T-helper 2 cell (primary cell): ENCODE results near the gene IGFBPL1.

Experiments
- DNase-seq, 5 experiments: peaks; one replicate each; pipeline versions ENCODE4 v3.0.0 to v3.0.0-alpha.2; 2012 to 2022

The IGFBPL1 gene

GRCh38 chr9:38376021-38376670 lies 48.1 kb downstream of the IGFBPL1 start:
- no peak for DNase-seq

GRCh38 chr9:38375572-38375963 lies 48.7 kb downstream of the IGFBPL1 start:
- DNase-seq: no peak

GRCh38 chr9:38374847-38375571 lies 49.2 kb downstream of the IGFBPL1 start:
- no peak for DNase-seq

GRCh38 chr9:38373679-38374078 lies 50.6 kb downstream of the IGFBPL1 start:
- DNase-seq: no peak

- no peak for DNase-seq
Observed at GRCh38 chr9:38372762-38373619, 51.3 kb downstream of the IGFBPL1 start.

GRCh38 chr9:38371495-38371894 lies 52.8 kb downstream of the IGFBPL1 start:
- peak in 1 of 5 experiments; percentile 45 for DNase-seq

- DNase-seq: no peak
Observed at GRCh38 chr9:38370176-38370575, 54.1 kb downstream of the IGFBPL1 start.

- no peak for DNase-seq
Observed at GRCh38 chr9:38368731-38369130, 55.5 kb downstream of the IGFBPL1 start.

- no peak for DNase-seq
Observed at GRCh38 chr9:38367898-38368297, 56.4 kb downstream of the IGFBPL1 start.

GRCh38 chr9:38363589-38363925 lies 60.7 kb downstream of the IGFBPL1 start:
- DNase-seq: no peak

- peak in 1 of 5 experiments; percentile 52 for DNase-seq
Observed at GRCh38 chr9:38362852-38363588, 61.2 kb downstream of the IGFBPL1 start.

GRCh38 chr9:38361473-38361850 lies 62.8 kb downstream of the IGFBPL1 start:
- DNase-seq: no peak

- no peak for DNase-seq
Observed at GRCh38 chr9:38360839-38361472, 63.3 kb downstream of the IGFBPL1 start.

- no peak for DNase-seq
Observed at GRCh38 chr9:38359689-38360385, 64.4 kb downstream of the IGFBPL1 start.

GRCh38 chr9:38359297-38359653 lies 65.0 kb downstream of the IGFBPL1 start:
- DNase-seq: no peak

GRCh38 chr9:38358390-38359296 lies 65.6 kb downstream of the IGFBPL1 start:
- no peak for DNase-seq

- DNase-seq: no peak
Observed at GRCh38 chr9:38357350-38358114, 66.7 kb downstream of the IGFBPL1 start.

GRCh38 chr9:38356851-38357250 lies 67.4 kb downstream of the IGFBPL1 start:
- DNase-seq: no peak
